Loucy (cell line): ENCODE measurements around the gene KRTAP5-9.
"Not testable (repeated sequence)": the region's sequence is repeated elsewhere in the genome, so short reads cannot be mapped to it uniquely, and the experiment has no call there.

ENCODE experiments used
- H2AFZ ChIP-seq: fragments of 200-600 bp; sonication (generic); 2 replicates; pipeline ENCODE4 v1.6.0; 2016; ENCODE audit warnings: antibody characterized with exemption, mild to moderate bottlenecking, low read length, moderate library complexity
- H3F3A ChIP-seq: fragments of 200-600 bp; 2 replicates; pipeline ENCODE4 v1.6.0; 2016; ENCODE audit warnings: antibody characterized with exemption, low read depth, mild to moderate bottlenecking
- H3K27me3 ChIP-seq: fragments of 200-600 bp; sonication (generic); 2 replicates; pipeline ENCODE4 v1.6.1; 2014; ENCODE audit warnings: low read length, mild to moderate bottlenecking; ENCODE audit not compliant: insufficient read depth, poor library complexity, severe bottlenecking
- H3K36me3 ChIP-seq: fragments of 200-600 bp; sonication (generic); 2 replicates; pipeline ENCODE4 v1.6.1; 2016; ENCODE audit warnings: low read length; ENCODE audit not compliant: insufficient read depth
- H3K4me1 ChIP-seq: fragments of 200-600 bp; sonication (generic); 2 replicates; pipeline ENCODE4 v1.5.1; 2014; ENCODE audit warnings: low read length, mild to moderate bottlenecking; ENCODE audit not compliant: insufficient read depth, poor library complexity, severe bottlenecking
- H3K4me2 ChIP-seq: fragments of 200-600 bp; sonication (generic); 2 replicates; pipeline ENCODE4 v1.6.0; 2014; ENCODE audit warnings: antibody characterized with exemption, low read length, low read depth, mild to moderate bottlenecking; ENCODE audit not compliant: poor library complexity, severe bottlenecking
- H3K4me3 ChIP-seq: fragments of 200-600 bp; sonication (generic); 2 replicates; pipeline ENCODE4 v1.5.1; 2014; ENCODE audit warnings: low read length, mild to moderate bottlenecking, mixed read lengths; ENCODE audit not compliant: poor library complexity, severe bottlenecking
- H3K79me2 ChIP-seq: fragments of 200-600 bp; sonication (generic); 2 replicates; pipeline ENCODE4 v1.6.1; 2014; ENCODE audit warnings: low read length; ENCODE audit not compliant: insufficient read depth
- H3K9ac ChIP-seq: fragments of 200-600 bp; sonication (generic); 2 replicates; pipeline ENCODE4 v1.6.0; 2014; ENCODE audit warnings: mild to moderate bottlenecking, low read depth, low read length, moderate library complexity; ENCODE audit not compliant: poor library complexity, severe bottlenecking
- H3K9me2 ChIP-seq: fragments of 200-600 bp; sonication (generic); replicated peaks from 2 replicates; pipeline ENCODE4 v1.6.1; 2016; ENCODE audit warnings: low read depth, low read length, mixed read lengths
- H3K9me3 ChIP-seq: fragments of 200-600 bp; sonication (generic); 2 replicates; pipeline ENCODE4 v1.6.1; 2014; ENCODE audit warnings: mild to moderate bottlenecking, antibody characterized with exemption, low read length, low read depth; ENCODE audit not compliant: insufficient read depth
- H4K20me1 ChIP-seq: fragments of 200-600 bp; sonication (generic); 2 replicates; pipeline ENCODE4 v1.6.0; 2014; ENCODE audit warnings: antibody characterized with exemption, low read length, mild to moderate bottlenecking; ENCODE audit not compliant: insufficient read depth, poor library complexity, severe bottlenecking
- CTCF ChIP-seq: fragments of 200-600 bp; sonication (generic); conservative IDR thresholded peaks from 2 replicates; pipeline ENCODE4 v1.5.1; 2014; ENCODE audit warnings: mild to moderate bottlenecking, antibody characterized with exemption, low read length
- EZH2phosphoT487 ChIP-seq: fragments of 200-600 bp; IDR thresholded peaks from 2 replicates; pipeline ENCODE4 v1.6.1; 2018; ENCODE audit warnings: antibody characterized with exemption, mild to moderate bottlenecking, moderate library complexity, borderline replicate concordance

Gene KRTAP5-9

GRCh38 chr11:71535825-71536224, 12.4 kb upstream of the KRTAP5-9 start:
- TF ChIP-seq EZH2phosphoT487 (no peak), CTCF (no peak)
- no peaks in the 10 kb centered on the region for H3F3A ChIP-seq

GRCh38 chr11:71537537-71537936, 10.7 kb upstream of the KRTAP5-9 start:
- Histone ChIP-seq H3K36me3 (no peaks in the 10 kb centered on the region), H3K4me3 (no peak overlapping the region), H3K4me2 (no peak overlapping the region), H3K79me2 (no peaks in the 10 kb centered on the region), H3K9me3 (peaks cover 4% of the 10 kb centered on the region; the same call in 1 of the 2 replicates), H3K9ac (no peak overlapping the region), H3K27me3 (no peaks in the 10 kb centered on the region), H2AFZ (no peak overlapping the region), H3K4me1 (no peaks in the 10 kb centered on the region), H3F3A (no peaks in the 10 kb centered on the region), H3K9me2 (no peaks in the 10 kb centered on the region), H4K20me1 (no peaks in the 10 kb centered on the region)
- no peak for TF ChIP-seq CTCF
- TF ChIP-seq EZH2phosphoT487: no peak

More at GRCh38 chr11:71535825-71536224, 12.4 kb upstream of the KRTAP5-9 start:
- Histone ChIP-seq H4K20me1 (no peaks in the 10 kb centered on the region), H3K4me2 (no peak overlapping the region), H3K9me3 (peaks cover 4% of the 10 kb centered on the region; the same call in 1 of the 2 replicates), H3K9me2 (no peaks in the 10 kb centered on the region), H2AFZ (no peak overlapping the region), H3K27me3 (no peaks in the 10 kb centered on the region), H3K9ac (no peak overlapping the region), H3K4me1 (no peaks in the 10 kb centered on the region), H3K36me3 (no peaks in the 10 kb centered on the region), H3K4me3 (no peak overlapping the region), H3K79me2 (no peaks in the 10 kb centered on the region)

- H3K27me3 ChIP-seq, H3K79me2 ChIP-seq, H3K4me1 ChIP-seq, H3K36me3 ChIP-seq, H2AFZ ChIP-seq, H3K9me2 ChIP-seq, H4K20me1 ChIP-seq, H3K4me2 ChIP-seq, H3K9me3 ChIP-seq, H3F3A ChIP-seq, H3K4me3 ChIP-seq, H3K9ac ChIP-seq: not testable (repeated sequence)
Observed at GRCh38 chr11:71537977-71538665, 10.1 kb upstream of the KRTAP5-9 start, which contains the start of gene KRTAP5-8. KRTAP5-8 (plus strand) TSS chr11:71538025; CDS start chr11:71538056, 31 bp downstream.

GRCh38 chr11:71538666-71538990, 9.6 kb upstream of the KRTAP5-9 start:
- Histone ChIP-seq H3K4me3 (no peak overlapping the region), H3F3A (no peaks in the 10 kb centered on the region), H2AFZ (no peak overlapping the region), H3K79me2 (no peaks in the 10 kb centered on the region), H3K36me3 (no peaks in the 10 kb centered on the region), H3K9ac (no peak overlapping the region), H3K4me1 (no peaks in the 10 kb centered on the region), H3K9me2 (no peaks in the 10 kb centered on the region), H3K9me3 (peaks cover 7% of the 10 kb centered on the region; the same call in 1 of the 2 replicates), H4K20me1 (no peaks in the 10 kb centered on the region), H3K4me2 (no peak overlapping the region), H3K27me3 (no peaks in the 10 kb centered on the region)
- TF ChIP-seq EZH2phosphoT487 (no peak), CTCF (no peak)
